K562 (cell line): ENCODE data around the gene TXNRD2. TPM values are rescaled to one million over a fixed set of nuclear protein-coding genes. Genes with fewer than 3 reads are reported as not detected.

ENCODE experiments used
- ATF4 ChIP-seq: fragments of 450-650 bp; formaldehyde crosslinking; IDR thresholded peaks from 2 replicates; pipeline ENCODE4 v1.4.0; 2022; ENCODE audit warnings: mild to moderate bottlenecking, moderate library complexity
- BDP1 ChIP-seq: IDR thresholded peaks from 3 replicates; pipeline ENCODE4 v1.6.1; 2011; ENCODE audit not compliant: insufficient read length, insufficient read depth
- DNMT1 ChIP-seq: fragments of 450-650 bp; IDR thresholded peaks from 2 replicates; pipeline ENCODE4 v1.6.1; 2016; ENCODE audit warnings: antibody characterized with exemption, mild to moderate bottlenecking
- HMGN3 ChIP-seq: IDR thresholded peaks from 2 replicates; pipeline ENCODE4 v1.6.1; 2011; ENCODE audit warnings: borderline replicate concordance, low read depth, mild to moderate bottlenecking, mixed read lengths, low read length; ENCODE audit not compliant: insufficient read length; ENCODE audit errors: extremely low read depth
- KDM4B ChIP-seq, 2 experiments: fragments of 450-650 bp in 1 of 2; sonication (generic) in 1 of 2; IDR thresholded peaks; 2 replicates each; pipeline ENCODE4 v1.6.1; 2016 to 2017; ENCODE audit warnings: borderline replicate concordance in 2 of 2, antibody characterized with exemption in 1 of 2, low read depth in 1 of 2, mild to moderate bottlenecking in 1 of 2
- MCM7 ChIP-seq, 2 experiments: fragments of 450-650 bp; IDR thresholded peaks; 2 replicates each; pipeline ENCODE4 v1.6.1; 2016 to 2018
- MGA ChIP-seq: fragments of 450-650 bp; IDR thresholded peaks from 2 replicates; pipeline ENCODE4 v1.6.1; 2016; ENCODE audit warnings: mild to moderate bottlenecking, moderate library complexity
- RBM14 ChIP-seq: fragments of 200-400 bp; formaldehyde crosslinking; IDR thresholded peaks from 2 replicates; pipeline ENCODE4 v1.6.1; 2018; ENCODE audit warnings: low read depth, mild to moderate bottlenecking, low read length, moderate library complexity, borderline replicate concordance; ENCODE audit not compliant: insufficient read depth
- TARDBP ChIP-seq: fragments of 450-650 bp; IDR thresholded peaks from 2 replicates; pipeline ENCODE4 v1.6.1; 2016
- ZEB2 ChIP-seq: fragments of 450-650 bp; IDR thresholded peaks from 2 replicates; pipeline ENCODE4 v1.6.1; 2016
- ZFPM2 ChIP-seq: fragments of 250-450 bp; sonication (Bioruptor Pico); IDR thresholded peaks from 2 replicates; pipeline ENCODE4 v1.5.1; 2022; ENCODE audit warnings: mild to moderate bottlenecking
- ZNF263 ChIP-seq: sonication (generic); formaldehyde crosslinking; IDR thresholded peaks from 2 replicates; pipeline ENCODE4 v1.8.0; 2022; ENCODE audit warnings: mild to moderate bottlenecking, missing genetic modification reagents, borderline replicate concordance
- polyA plus RNA-seq, 8 experiments: library from polyadenylated mRNA; depleted of rRNA in 4 of 8; stranded (reverse) in 5 of 8; unstranded in 3 of 8; fragments of >200 nt; fragmentation: Nextera tagmentation in 2 of 8; fragmentation: Illumina TruSeq in 1 of 8; extraction: Ambion mirVana in 2 of 8; extraction: Trizol in 1 of 8; gene quantifications; 2 replicates each; pipeline versions ENCODE4 v1.2.1 to v1.2.3, GENCODE V29; 2011 to 2014; ENCODE audit warnings: inconsistent platforms in 1 of 8, missing spikeins in 1 of 8
- total RNA-seq, 7 experiments: library from RNA; depleted of rRNA in 6 of 7; stranded (reverse); fragments of >200 nt in 6 of 7; fragmentation: Illumina TruSeq in 2 of 7; extraction: Trizol in 2 of 7; gene quantifications; 2 replicates each; pipeline versions ENCODE4 v1.2.1 to v1.2.3, GENCODE V29; 2011 to 2021; ENCODE audit warnings: low replicate concordance in 1 of 7

TXNRD2 gene
- total and polyA plus RNA-seq, 9 of the 15 experiments (the other 6 are each of a cell fraction or from before 2014, with no cell fraction given): 3.3 to 80.2 (median 49.4) TPM

GRCh38 chr22:19891317-19892256 is 50.0 kb downstream of the TXNRD2 start (continued):
- TF ChIP-seq HMGN3 (peak; percentile 96), MGA (no peak), BDP1 (no peak), RBM14 (no peak), TARDBP (peak; percentile 57), ATF4 (peak; percentile 61; the same call in 1 of the 2 replicates), ZFPM2 (CRISPR knock-in tag) (no peak; the same call in 1 of the 2 replicates), MCM7 (IDR thresholded peaks at IDR 0.05) (no peak), ZNF263 (CRISPR knock-in tag) (no peak), DNMT1 (peak; percentile 47; the same call in 1 of the 2 replicates), ZEB2 (peak; percentile 100), KDM4B (IDR thresholded peaks at IDR 0.05; ENCODE audit: borderline replicate concordance in 2 of 2, low read depth in 1 of 2) (peak in 1 of 2 experiments; percentile 22; a peak in 1 of 4 replicates)
